CD4-positive, alpha-beta T cell treated with Interleukin-15 for 1 hour (primary cell): ENCODE measurements around the gene DENND1B.
"Not testable (repeated sequence)": the region's sequence is repeated elsewhere in the genome, so short reads cannot be mapped to it uniquely, and the experiment has no call there.

Experiments used
- DNase-seq: peaks from one replicate; pipeline ENCODE4 v3.0.0-alpha.2; 2020

The DENND1B gene

GRCh38 chr1:197783510-197783948, 8.2 kb upstream of the DENND1B start:
- no peak for DNase-seq

- DNase-seq = no peak
Observed at GRCh38 chr1:197782722-197783360, 7.6 kb upstream of the DENND1B start.

- no peak for DNase-seq
Observed at GRCh38 chr1:197781968-197782721, 6.9 kb upstream of the DENND1B start.

- no peak for DNase-seq
Observed at GRCh38 chr1:197779921-197780320, 4.6 kb upstream of the DENND1B start.

GRCh38 chr1:197778366-197778945, 3.2 kb upstream of the DENND1B start:
- no peak for DNase-seq

- DNase-seq = no peak
Observed at GRCh38 chr1:197776351-197777105, 1.2 kb upstream of the DENND1B start.

GRCh38 chr1:197774466-197775281, 606 bp downstream of the DENND1B start:
- peak; percentile 48 for DNase-seq

- no peak for DNase-seq
Observed at GRCh38 chr1:197773856-197774255, 1.4 kb downstream of the DENND1B start.

GRCh38 chr1:197771904-197772556, 3.2 kb downstream of the DENND1B start:
- DNase-seq = no peak

GRCh38 chr1:197771386-197771785, 3.9 kb downstream of the DENND1B start:
- no peak for DNase-seq

GRCh38 chr1:197770243-197770642, 5.0 kb downstream of the DENND1B start:
- no peak for DNase-seq

GRCh38 chr1:197769287-197769686, 6.0 kb downstream of the DENND1B start:
- DNase-seq = no peak

- DNase-seq = no peak
Observed at GRCh38 chr1:197768014-197768805, 7.1 kb downstream of the DENND1B start.

GRCh38 chr1:197763769-197764168, 11.5 kb downstream of the DENND1B start:
- DNase-seq = no peak

GRCh38 chr1:197763307-197763706, 12.0 kb downstream of the DENND1B start:
- DNase-seq = no peak

- DNase-seq = no peak
Observed at GRCh38 chr1:197761654-197762053, 13.6 kb downstream of the DENND1B start.

GRCh38 chr1:197755553-197755952, 19.7 kb downstream of the DENND1B start:
- not testable (repeated sequence) for DNase-seq

- not testable (repeated sequence) for DNase-seq
Observed at GRCh38 chr1:197752652-197753164, 22.6 kb downstream of the DENND1B start.

GRCh38 chr1:197750366-197750765, 24.9 kb downstream of the DENND1B start:
- no peak for DNase-seq

- no peak for DNase-seq
Observed at GRCh38 chr1:197745911-197746310, 29.4 kb downstream of the DENND1B start.

GRCh38 chr1:197744979-197745378, 30.3 kb downstream of the DENND1B start:
- no peak for DNase-seq
